Keratinocyte (primary cell): ENCODE data around the gene PRKCD. TPM values are rescaled to one million over a fixed set of nuclear protein-coding genes. Genes with fewer than 3 reads are reported as not detected.

Experiments used
- DNase-seq: peaks from one replicate; pipeline ENCODE4 v3.0.0-alpha.2; 2011; ENCODE audit warnings: low read depth, missing footprints, low spot score
- FAIRE-seq: peaks from 2 replicates; lab custom pipeline; 2011; peaks lifted over from hg19 to GRCh38; lab: Jason Lieb, UNC
- H2AFZ ChIP-seq: 2 replicates; pipeline ENCODE4 v1.6.0; 2012; ENCODE audit warnings: low read length, control low read depth, inconsistent platforms; ENCODE audit not compliant: control insufficient read depth
- H3K27ac ChIP-seq: 2 replicates; pipeline ENCODE4 v1.5.1; 2011; ENCODE audit warnings: low read length; ENCODE audit not compliant: control insufficient read depth, insufficient read depth
- H3K27me3 ChIP-seq: 3 replicates; pipeline ENCODE4 v1.6.0; 2011; ENCODE audit warnings: low read length; ENCODE audit not compliant: control insufficient read depth, insufficient read depth; ENCODE audit errors: extremely low read depth
- H3K36me3 ChIP-seq, 2 experiments: 2 replicates in 1 of 2; 3 replicates in 1 of 2; pipeline ENCODE4 v1.5.1; 2011; ENCODE audit warnings: low read length in 2 of 2, mild to moderate bottlenecking in 1 of 2; ENCODE audit not compliant: control insufficient read depth in 2 of 2, insufficient read depth in 2 of 2; ENCODE audit errors: extremely low read depth in 1 of 2
- H3K4me1 ChIP-seq: 3 replicates; pipeline ENCODE4 v1.5.1; 2011; ENCODE audit warnings: low read length; ENCODE audit not compliant: control insufficient read depth, insufficient read depth; ENCODE audit errors: extremely low read depth
- H3K4me2 ChIP-seq: 3 replicates; pipeline ENCODE4 v1.6.0; 2011; ENCODE audit warnings: low read depth, low read length; ENCODE audit not compliant: control insufficient read depth, insufficient read depth; ENCODE audit errors: extremely low read depth
- H3K4me3 ChIP-seq, 3 experiments: fragments of 200-600 bp in 1 of 3; sonication (generic) in 1 of 3; 2 replicates in 2 of 3; 3 replicates in 1 of 3; pipeline ENCODE4 v1.5.1; 2011 to 2016; ENCODE audit warnings: low read length in 3 of 3, mild to moderate bottlenecking in 3 of 3, control low read depth in 2 of 3, inconsistent platforms in 1 of 3, low read depth in 1 of 3, mixed read lengths in 1 of 3, mixed run types in 1 of 3, moderate library complexity in 1 of 3; ENCODE audit not compliant: control insufficient read depth in 2 of 3, insufficient read depth in 2 of 3; ENCODE audit errors: extremely low read depth in 1 of 3
- H3K79me2 ChIP-seq: 2 replicates; pipeline ENCODE4 v1.6.0; 2012; ENCODE audit warnings: low read length; ENCODE audit not compliant: control insufficient read depth, insufficient read depth
- H3K9ac ChIP-seq: 3 replicates; pipeline ENCODE4 v1.6.0; 2011; ENCODE audit warnings: low read length; ENCODE audit not compliant: control insufficient read depth, insufficient read depth; ENCODE audit errors: extremely low read depth
- H3K9me1 ChIP-seq: 3 replicates; pipeline ENCODE4 v1.6.0; 2011; ENCODE audit warnings: low read length; ENCODE audit not compliant: control insufficient read depth, insufficient read depth; ENCODE audit errors: extremely low read depth
- H3K9me3 ChIP-seq: 2 replicates; pipeline ENCODE4 v1.5.1; 2012; ENCODE audit warnings: low read depth, low read length; ENCODE audit not compliant: control insufficient read depth
- H4K20me1 ChIP-seq: 3 replicates; pipeline ENCODE4 v1.6.0; 2011; ENCODE audit warnings: low read length; ENCODE audit not compliant: control insufficient read depth, insufficient read depth; ENCODE audit errors: extremely low read depth
- EZH2 ChIP-seq: IDR thresholded peaks from one replicate; pipeline ENCODE4 v1.6.1; 2012; ENCODE audit warnings: inconsistent platforms, mild to moderate bottlenecking, low read length, moderate library complexity
- dilution Hi-C: fragments of 300-500 bp; cut with MboI; formaldehyde crosslinking; loops from one replicate; pipeline ENCODE4 v1.7.0; 2020; ENCODE audit warnings: low sequenced_read_pairs; ENCODE audit not compliant: extremely low pct_ligation_motif_present
- polyA plus RNA-seq, 5 experiments: library from polyadenylated mRNA; depleted of rRNA in 3 of 5; stranded (reverse) in 3 of 5; stranded (forward) in 1 of 5; unstranded in 1 of 5; fragments of >200 nt; gene quantifications; 1 replicate in 1 of 5; 2 replicates in 3 of 5; 3 replicates in 1 of 5; pipeline versions ENCODE4 v1.2.1 to v1.2.3, GENCODE V29; 2011 to 2012; ENCODE audit warnings: missing spikeins in 2 of 5, low read depth in 1 of 5, low replicate concordance in 1 of 5
- TF ChIP-seq, protein P1 (sequence below), 3 experiments: IDR thresholded peaks in 1 of 3; conservative IDR thresholded peaks in 1 of 3; optimal IDR thresholded peaks in 1 of 3; 2 replicates in 2 of 3; 3 replicates in 1 of 3; pipeline versions ENCODE3 to v1.5.1; 2011; ENCODE audit warnings: low read length in 3 of 3, mild to moderate bottlenecking in 3 of 3, moderate library complexity in 2 of 3, control low read depth in 1 of 3, inconsistent platforms in 1 of 3; ENCODE audit not compliant: insufficient read depth in 2 of 3; ENCODE audit errors: extremely low read depth in 1 of 3

Gene PRKCD
- polyA plus RNA-seq, 1 donor (not counting 4 experiments of a cell fraction or from before 2014, with no cell fraction given): 25.1 TPM

DNA sequence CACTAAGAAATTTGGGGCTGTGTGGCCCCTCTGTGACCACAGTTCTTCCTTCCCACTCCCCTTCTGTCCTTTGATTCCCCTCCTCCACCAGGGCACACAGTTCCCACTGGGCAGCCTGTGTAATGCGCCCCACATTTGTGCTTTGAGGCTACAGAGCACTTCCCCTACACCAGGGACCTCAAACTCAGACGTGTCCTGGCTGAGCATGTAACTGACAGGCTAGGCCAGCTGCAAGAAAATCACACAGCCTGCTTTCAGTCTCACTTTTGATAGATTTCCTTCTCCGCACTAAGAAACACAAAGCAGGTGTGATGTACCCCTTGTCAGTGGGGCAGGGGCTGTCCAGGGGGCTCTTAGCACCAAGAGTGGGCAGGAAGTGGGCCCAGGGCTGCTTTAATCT lies 29.6 kb downstream of the PRKCD start:
- peaks cover 19 to 28% of the 10 kb centered on the region in 2 experiments for H3K36me3 ChIP-seq
- dilution Hi-C loops: no loop called here
- no peak for FAIRE-seq

DNA sequence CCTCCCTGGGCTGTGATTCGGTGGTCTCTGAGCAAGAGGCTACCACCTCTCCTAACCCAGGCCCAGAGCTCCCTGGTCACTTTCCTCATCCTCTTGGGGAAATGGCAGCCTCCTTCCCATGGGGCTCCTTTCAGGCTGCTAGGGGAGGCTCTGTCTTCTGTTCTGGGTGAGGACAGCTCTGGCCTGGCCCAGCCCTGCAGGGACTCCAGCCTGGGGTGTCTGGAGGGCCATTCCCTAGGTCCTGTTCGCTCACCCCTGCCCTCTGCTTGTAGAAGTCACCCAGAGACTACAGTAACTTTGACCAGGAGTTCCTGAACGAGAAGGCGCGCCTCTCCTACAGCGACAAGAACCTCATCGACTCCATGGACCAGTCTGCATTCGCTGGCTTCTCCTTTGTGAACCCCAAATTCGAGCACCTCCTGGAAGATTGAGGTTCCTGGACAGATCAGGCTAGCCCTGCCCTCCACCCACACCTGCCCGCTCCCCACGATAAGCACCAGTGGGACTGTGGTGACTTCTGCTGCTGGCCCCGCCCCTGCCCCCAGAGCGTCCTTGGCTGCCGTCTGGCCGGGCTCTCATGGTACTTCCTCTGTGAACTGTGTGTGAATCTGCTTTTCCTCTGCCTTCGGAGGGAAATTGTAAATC lies 30.9 kb downstream of the PRKCD start:
- no peak for TF ChIP-seq EZH2
- TF ChIP-seq, protein P1, sequence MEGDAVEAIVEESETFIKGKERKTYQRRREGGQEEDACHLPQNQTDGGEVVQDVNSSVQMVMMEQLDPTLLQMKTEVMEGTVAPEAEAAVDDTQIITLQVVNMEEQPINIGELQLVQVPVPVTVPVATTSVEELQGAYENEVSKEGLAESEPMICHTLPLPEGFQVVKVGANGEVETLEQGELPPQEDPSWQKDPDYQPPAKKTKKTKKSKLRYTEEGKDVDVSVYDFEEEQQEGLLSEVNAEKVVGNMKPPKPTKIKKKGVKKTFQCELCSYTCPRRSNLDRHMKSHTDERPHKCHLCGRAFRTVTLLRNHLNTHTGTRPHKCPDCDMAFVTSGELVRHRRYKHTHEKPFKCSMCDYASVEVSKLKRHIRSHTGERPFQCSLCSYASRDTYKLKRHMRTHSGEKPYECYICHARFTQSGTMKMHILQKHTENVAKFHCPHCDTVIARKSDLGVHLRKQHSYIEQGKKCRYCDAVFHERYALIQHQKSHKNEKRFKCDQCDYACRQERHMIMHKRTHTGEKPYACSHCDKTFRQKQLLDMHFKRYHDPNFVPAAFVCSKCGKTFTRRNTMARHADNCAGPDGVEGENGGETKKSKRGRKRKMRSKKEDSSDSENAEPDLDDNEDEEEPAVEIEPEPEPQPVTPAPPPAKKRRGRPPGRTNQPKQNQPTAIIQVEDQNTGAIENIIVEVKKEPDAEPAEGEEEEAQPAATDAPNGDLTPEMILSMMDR (optimal IDR thresholded peaks at IDR 0.05 in 1 of 3, IDR thresholded peaks at IDR 0.05 in 1 of 3, conservative IDR thresholded peaks at IDR 0.05 in 1 of 3; ENCODE audit: extremely low read depth in 1 of 3, insufficient read depth in 2 of 3, low read length in 3 of 3): no peak
- H3K4me1 ChIP-seq: peaks cover 10% of the 10 kb centered on the region
- H2AFZ ChIP-seq: no peak overlapping the region
- H3K27ac ChIP-seq: no peak overlapping the region
- no peaks in the 10 kb centered on the region for H4K20me1 ChIP-seq
- H3K9ac ChIP-seq: no peak overlapping the region
- no peak overlapping the region for H3K4me2 ChIP-seq
- no peaks in the 10 kb centered on the region for H3K9me1 ChIP-seq
- H3K36me3 ChIP-seq: peaks cover 13 to 20% of the 10 kb centered on the region in 2 experiments
- no peaks in the 10 kb centered on the region for H3K9me3 ChIP-seq
- no peak for FAIRE-seq
- H3K27me3 ChIP-seq: no peaks in the 10 kb centered on the region
- dilution Hi-C loops: no loop called here
- DNase-seq: no peak
- H3K4me3 ChIP-seq: no peak overlapping the region
- H3K79me2 ChIP-seq: no peaks in the 10 kb centered on the region

More for the DNA sequence above, 29.6 kb downstream of the PRKCD start:
- no peak for DNase-seq
- H4K20me1 ChIP-seq: no peaks in the 10 kb centered on the region
- H3K27me3 ChIP-seq: no peaks in the 10 kb centered on the region
- H3K79me2 ChIP-seq: no peaks in the 10 kb centered on the region
- H3K4me2 ChIP-seq: no peak overlapping the region
- no peaks in the 10 kb centered on the region for H3K9me3 ChIP-seq
- peaks cover 7% of the 10 kb centered on the region for H3K4me1 ChIP-seq
- H3K4me3 ChIP-seq: no peak overlapping the region
- TF ChIP-seq, protein P1 (optimal IDR thresholded peaks at IDR 0.05 in 1 of 3, IDR thresholded peaks at IDR 0.05 in 1 of 3, conservative IDR thresholded peaks at IDR 0.05 in 1 of 3; ENCODE audit: extremely low read depth in 1 of 3, insufficient read depth in 2 of 3, low read length in 3 of 3): no peak
- TF ChIP-seq EZH2: no peak
- H3K9me1 ChIP-seq: no peaks in the 10 kb centered on the region
- H2AFZ ChIP-seq: no peak overlapping the region
- H3K27ac ChIP-seq: no peak overlapping the region
- H3K9ac ChIP-seq: no peak overlapping the region
